WTC11 (cell line): ENCODE measurements around the gene TFDP1. TPM values are rescaled to one million over a fixed set of nuclear protein-coding genes. Genes with fewer than 3 reads are reported as not detected.
A peak's percentile ranks its signal among the peaks of the same experiment; 100 is the strongest.

ENCODE experiments used
- ATAC-seq: fragments of 200-7000 bp; cut with Tn5 transposase; 2 replicates; pipeline ENCODE4 v1.10.0; 2021; ENCODE audit warnings: mild to moderate bottlenecking, moderate library complexity
- CTCF ChIA-PET: fragments of 300-600 bp; sonication (Branson Sonifier 250); formaldehyde crosslinking; loops from one replicate; lab custom pipeline; 2021; ENCODE audit warnings: antibody characterized with exemption; lab: Charles Lee
- POLR2A ChIA-PET: fragments of 350-600 bp; sonication (Branson Sonifier 250); formaldehyde crosslinking; loops from one replicate; lab custom pipeline; 2021; ENCODE audit warnings: antibody characterized with exemption; lab: Charles Lee
- DNase-seq: peaks from one replicate; pipeline ENCODE4 v3.0.0; 2021; ENCODE audit warnings: low spot score
- H3K27ac Mint-ChIP-seq: 2 replicates; pipeline ENCODE4 v1.8.0; 2021; ENCODE audit warnings: mixed read lengths
- H3K27me3 Mint-ChIP-seq: 2 replicates; pipeline ENCODE4 v1.8.0; 2021; ENCODE audit warnings: low read depth, mild to moderate bottlenecking, moderate library complexity, mixed read lengths
- H3K36me3 Mint-ChIP-seq: 2 replicates; pipeline ENCODE4 v1.8.0; 2021; ENCODE audit warnings: mixed read lengths
- H3K4me1 Mint-ChIP-seq: 2 replicates; pipeline ENCODE4 v1.8.0; 2022; ENCODE audit warnings: mixed read lengths
- H3K4me3 Mint-ChIP-seq: 2 replicates; pipeline ENCODE4 v1.8.0; 2021; ENCODE audit warnings: mild to moderate bottlenecking, moderate library complexity, mixed read lengths
- H3K9me3 Mint-ChIP-seq: 2 replicates; pipeline ENCODE4 v1.8.0; 2021; ENCODE audit warnings: mixed read lengths
- CREM ChIP-seq: sonication (generic); formaldehyde crosslinking; IDR thresholded peaks from 2 replicates; pipeline ENCODE4 v1.8.1; 2022; ENCODE audit warnings: mild to moderate bottlenecking, missing genetic modification reagents, moderate library complexity
- ELF4 ChIP-seq: sonication (generic); formaldehyde crosslinking; IDR thresholded peaks from 2 replicates; pipeline ENCODE4 v1.8.1; 2022; ENCODE audit warnings: low read depth, mild to moderate bottlenecking, moderate library complexity, missing genetic modification reagents
- ESRRA ChIP-seq: sonication (generic); formaldehyde crosslinking; IDR thresholded peaks from 2 replicates; pipeline ENCODE4 v1.8.1; 2022; ENCODE audit warnings: mild to moderate bottlenecking, missing genetic modification reagents, borderline replicate concordance
- HMGA2 ChIP-seq: fragments of 250-450 bp; sonication (Bioruptor Pico); IDR thresholded peaks from 2 replicates; pipeline ENCODE4 v1.4.0; 2021; ENCODE audit warnings: mild to moderate bottlenecking, moderate library complexity
- NFATC4 ChIP-seq: fragments of 250-450 bp; sonication (Bioruptor Pico); IDR thresholded peaks from 2 replicates; pipeline ENCODE4 v1.9.0; 2021; ENCODE audit warnings: mild to moderate bottlenecking
- SOX15 ChIP-seq: fragments of 250-450 bp; sonication (Bioruptor Pico); IDR thresholded peaks from 2 replicates; pipeline ENCODE4 v1.9.0; 2021; ENCODE audit warnings: mild to moderate bottlenecking
- TEAD4 ChIP-seq: sonication (generic); formaldehyde crosslinking; IDR thresholded peaks from 2 replicates; pipeline ENCODE4 v1.8.0; 2022; ENCODE audit warnings: mild to moderate bottlenecking, missing genetic modification reagents
- ZNF121 ChIP-seq: sonication (generic); formaldehyde crosslinking; IDR thresholded peaks from 2 replicates; pipeline ENCODE4 v1.8.0; 2023; ENCODE audit warnings: missing genetic modification reagents
- ZNF232 ChIP-seq: sonication (generic); formaldehyde crosslinking; IDR thresholded peaks from 2 replicates; pipeline ENCODE4 v1.8.0; 2022; ENCODE audit warnings: mild to moderate bottlenecking, missing genetic modification reagents
- total RNA-seq: library from RNA; stranded (reverse); gene quantifications from 3 replicates; pipeline ENCODE4 v1.2.3, GENCODE V29; 2021
- TF ChIP-seq, protein P1 (sequence below): fragments of 250-450 bp; sonication (Bioruptor Pico); conservative IDR thresholded peaks from 2 replicates; pipeline ENCODE4 v1.9.0; 2021; ENCODE audit warnings: mild to moderate bottlenecking
- TF ChIP-seq, protein P2 (sequence below): sonication (generic); formaldehyde crosslinking; IDR thresholded peaks from 2 replicates; pipeline ENCODE4 v1.8.1; 2023; ENCODE audit warnings: mild to moderate bottlenecking, missing genetic modification reagents
- TF ChIP-seq, protein P3 (sequence below): fragments of 250-450 bp; sonication (Bioruptor Pico); IDR thresholded peaks from 2 replicates; pipeline ENCODE4 v1.9.0; 2021; ENCODE audit warnings: mild to moderate bottlenecking
- TF ChIP-seq, protein P4 (sequence below): sonication (generic); formaldehyde crosslinking; IDR thresholded peaks from 2 replicates; pipeline ENCODE4 v1.8.0; 2022; ENCODE audit warnings: mild to moderate bottlenecking, missing genetic modification reagents
- TF ChIP-seq, protein P5 (sequence below): sonication (generic); formaldehyde crosslinking; IDR thresholded peaks from 2 replicates; pipeline ENCODE4 v1.8.0; 2023; ENCODE audit warnings: missing genetic modification reagents, mild to moderate bottlenecking, borderline replicate concordance
- TF ChIP-seq, protein P6 (sequence below): fragments of 200-600 bp; IDR thresholded peaks from 2 replicates; pipeline ENCODE4 v1.8.0; 2022; ENCODE audit warnings: antibody characterized with exemption

The TFDP1 gene
- total RNA-seq, 1 experiment from 2014 or later: 61.2 TPM

DNA sequence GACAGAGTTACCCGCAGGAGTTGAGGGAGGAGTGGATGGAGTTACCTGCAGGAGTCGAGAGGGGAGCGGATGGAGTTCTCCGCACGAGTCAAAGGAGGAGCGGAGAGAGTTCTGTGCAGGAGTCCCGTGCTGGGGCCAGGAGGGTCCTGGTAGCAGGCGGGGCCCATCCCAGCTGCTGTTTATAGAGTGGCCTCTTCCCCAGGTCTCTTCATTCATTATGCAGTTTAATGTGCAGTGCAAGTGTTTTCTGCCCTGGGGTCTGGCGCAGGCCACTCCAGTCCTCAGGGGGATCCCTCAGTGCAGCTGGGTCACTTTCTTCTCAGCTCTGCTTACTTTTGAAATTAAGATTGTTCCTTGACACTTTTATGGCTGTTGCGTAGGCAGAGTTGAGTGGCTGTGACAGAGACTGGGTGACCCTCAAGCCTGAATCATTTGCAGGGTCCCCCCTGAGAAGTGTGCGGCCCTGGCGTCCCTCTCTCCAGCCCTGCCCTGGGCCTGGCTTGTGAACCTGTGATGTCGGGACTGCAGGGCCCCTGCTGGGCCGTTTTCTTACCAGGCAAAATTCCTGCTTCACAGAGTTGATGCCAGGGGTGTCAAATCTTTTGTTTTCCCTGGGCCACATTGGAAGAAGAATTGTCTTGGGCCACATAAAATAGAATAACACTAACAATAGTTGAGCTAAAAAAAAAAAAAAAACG is 17.9 kb downstream of the TFDP1 start:
- peaks cover 21% of the 10 kb centered on the region for H3K36me3 Mint-ChIP-seq
- DNase-seq (no peak), ATAC-seq (peak; percentile 25)
- H3K4me1 Mint-ChIP-seq: peaks cover 11% of the 10 kb centered on the region
- peak overlapping the region; percentile 92 for H3K27ac Mint-ChIP-seq
- CTCF ChIA-PET: interaction anchor here (0.5 to 1.7 kb wide), 2 partner anchors 15 to 568 kb away, joined by 3 read pairs; no protein-coding TSS in a partner anchor
- H3K9me3 Mint-ChIP-seq: no peaks in the 10 kb centered on the region
- POLR2A ChIA-PET: no interaction called here
- no peak overlapping the region for H3K4me3 Mint-ChIP-seq
- H3K27me3 Mint-ChIP-seq: no peaks in the 10 kb centered on the region
- TF ChIP-seq ELF4 (no peak), TEAD4 (CRISPR knock-in tag) (no peak)
- TF ChIP-seq, protein P1, sequence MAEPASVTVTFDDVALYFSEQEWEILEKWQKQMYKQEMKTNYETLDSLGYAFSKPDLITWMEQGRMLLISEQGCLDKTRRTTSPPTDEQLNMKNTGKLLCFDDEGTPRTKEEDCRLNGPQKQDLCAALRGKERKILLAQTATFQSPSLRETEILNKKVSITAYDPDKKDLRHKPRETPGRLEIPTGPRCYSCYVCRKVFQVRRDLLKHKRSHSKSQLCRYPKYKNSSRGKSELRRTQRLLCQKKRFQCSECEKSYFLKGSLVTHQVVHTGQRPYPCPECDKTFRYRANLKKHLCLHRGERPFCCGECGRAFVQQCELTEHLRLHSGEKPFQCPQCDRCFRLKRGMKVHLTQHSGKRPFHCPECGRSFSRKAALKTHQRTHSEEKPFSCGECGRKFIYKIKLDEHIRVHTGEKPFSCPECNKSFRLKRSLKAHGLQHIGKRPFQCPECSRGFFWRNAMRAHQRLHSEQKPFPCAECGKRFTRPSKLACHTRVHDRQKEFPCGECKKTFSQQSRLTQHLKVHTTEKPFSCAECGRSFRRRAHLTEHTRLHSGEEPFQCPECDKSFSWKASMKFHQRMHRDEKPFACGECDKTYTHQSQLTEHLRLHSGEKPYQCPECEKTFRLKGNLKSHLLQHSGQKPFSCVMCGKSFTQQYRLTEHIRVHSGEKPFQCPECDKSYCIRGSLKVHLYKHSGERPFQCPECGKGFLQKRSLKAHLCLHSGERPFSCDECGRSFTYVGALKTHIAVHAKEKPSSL (CRISPR knock-in tag): no peak

DNA sequence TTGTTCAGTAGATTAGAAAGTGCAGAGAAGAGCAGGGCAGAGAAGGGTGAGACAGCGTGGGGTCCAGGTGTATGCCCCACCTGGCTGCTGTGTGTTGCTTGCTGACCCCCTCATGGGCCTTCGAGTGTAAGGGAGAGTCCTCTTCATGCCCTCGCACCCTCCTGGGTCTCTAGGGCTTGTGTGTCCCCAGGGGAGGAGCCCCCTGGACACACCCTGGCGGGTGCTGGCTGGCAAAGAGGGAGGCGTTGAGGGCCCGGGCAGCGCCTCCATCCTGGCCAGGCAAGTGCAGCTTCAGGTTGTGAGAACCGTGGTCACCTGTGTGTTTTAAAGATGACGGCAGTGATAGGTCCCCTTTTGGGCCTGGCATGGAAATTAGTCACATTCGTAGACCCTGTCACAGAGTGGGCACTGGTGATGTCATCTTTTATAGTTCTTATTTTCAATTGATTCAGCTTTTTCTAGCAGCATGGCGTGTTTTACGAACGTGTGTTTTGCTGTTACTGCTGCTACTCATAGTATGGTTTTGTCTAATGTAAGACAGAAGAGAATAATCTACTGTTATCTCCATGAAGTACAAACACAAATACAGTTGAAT is 18.7 kb downstream of the TFDP1 start:
- ChIA-PET POLR2A (no interaction called here), CTCF (interaction anchor here (1.7 kb wide), 1 partner anchor 14 kb away, joined by 3 read pairs; no protein-coding TSS in a partner anchor)
- peaks cover 21% of the 10 kb centered on the region for H3K36me3 Mint-ChIP-seq
- 0 out of 2 replicates have a peak overlapping the region, but pooled peaks have one; percentile 10 for H3K27ac Mint-ChIP-seq
- no peak for ATAC-seq
- DNase-seq: no peak
- TF ChIP-seq CREM (CRISPR knock-in tag) (no peak), ZNF121 (CRISPR knock-in tag) (no peak)
- peaks cover 11% of the 10 kb centered on the region for H3K4me1 Mint-ChIP-seq
- no peaks in the 10 kb centered on the region for H3K9me3 Mint-ChIP-seq
- H3K4me3 Mint-ChIP-seq: no peak overlapping the region
- no peaks in the 10 kb centered on the region for H3K27me3 Mint-ChIP-seq

DNA sequence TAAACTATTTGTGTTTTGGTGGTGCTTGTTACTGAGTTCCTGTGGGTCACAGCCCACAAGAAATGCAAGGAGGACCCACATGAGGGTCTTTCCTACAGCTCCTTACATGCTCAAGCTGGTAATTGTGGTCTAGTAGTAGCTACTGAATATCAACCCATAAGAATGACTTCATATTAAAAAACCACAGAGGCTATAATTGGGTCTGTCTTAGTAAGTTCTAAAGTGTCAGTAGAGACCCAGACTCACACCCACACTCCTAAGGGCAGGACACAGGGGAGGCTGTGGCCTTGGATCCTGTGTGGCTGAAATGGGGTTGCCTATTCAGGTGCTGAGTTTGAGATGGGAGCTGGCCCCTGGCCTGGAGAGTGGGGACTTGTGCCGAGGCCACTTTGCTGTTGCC is 19.6 kb downstream of the TFDP1 start:
- Mint-ChIP-seq H3K27ac (no peak overlapping the region), H3K4me1 (peaks cover 11% of the 10 kb centered on the region), H3K9me3 (no peaks in the 10 kb centered on the region), H3K27me3 (no peaks in the 10 kb centered on the region), H3K4me3 (no peak overlapping the region), H3K36me3 (peaks cover 14% of the 10 kb centered on the region)
- DNase-seq (no peak), ATAC-seq (no peak)
- ChIA-PET CTCF (interaction anchor here (1.7 kb wide), 1 partner anchor 13 kb away, joined by 3 read pairs; no protein-coding TSS in a partner anchor), POLR2A (no interaction called here)
- TF ChIP-seq ZNF121 (CRISPR knock-in tag) (no peak), HMGA2 (no peak), ZNF232 (CRISPR knock-in tag) (no peak)
- TF ChIP-seq, protein P2, sequence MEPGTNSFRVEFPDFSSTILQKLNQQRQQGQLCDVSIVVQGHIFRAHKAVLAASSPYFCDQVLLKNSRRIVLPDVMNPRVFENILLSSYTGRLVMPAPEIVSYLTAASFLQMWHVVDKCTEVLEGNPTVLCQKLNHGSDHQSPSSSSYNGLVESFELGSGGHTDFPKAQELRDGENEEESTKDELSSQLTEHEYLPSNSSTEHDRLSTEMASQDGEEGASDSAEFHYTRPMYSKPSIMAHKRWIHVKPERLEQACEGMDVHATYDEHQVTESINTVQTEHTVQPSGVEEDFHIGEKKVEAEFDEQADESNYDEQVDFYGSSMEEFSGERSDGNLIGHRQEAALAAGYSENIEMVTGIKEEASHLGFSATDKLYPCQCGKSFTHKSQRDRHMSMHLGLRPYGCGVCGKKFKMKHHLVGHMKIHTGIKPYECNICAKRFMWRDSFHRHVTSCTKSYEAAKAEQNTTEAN: no peak
- TF ChIP-seq, protein P3, sequence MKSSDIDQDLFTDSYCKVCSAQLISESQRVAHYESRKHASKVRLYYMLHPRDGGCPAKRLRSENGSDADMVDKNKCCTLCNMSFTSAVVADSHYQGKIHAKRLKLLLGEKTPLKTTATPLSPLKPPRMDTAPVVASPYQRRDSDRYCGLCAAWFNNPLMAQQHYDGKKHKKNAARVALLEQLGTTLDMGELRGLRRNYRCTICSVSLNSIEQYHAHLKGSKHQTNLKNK (CRISPR knock-in tag): no peak
- TF ChIP-seq, protein P4, sequence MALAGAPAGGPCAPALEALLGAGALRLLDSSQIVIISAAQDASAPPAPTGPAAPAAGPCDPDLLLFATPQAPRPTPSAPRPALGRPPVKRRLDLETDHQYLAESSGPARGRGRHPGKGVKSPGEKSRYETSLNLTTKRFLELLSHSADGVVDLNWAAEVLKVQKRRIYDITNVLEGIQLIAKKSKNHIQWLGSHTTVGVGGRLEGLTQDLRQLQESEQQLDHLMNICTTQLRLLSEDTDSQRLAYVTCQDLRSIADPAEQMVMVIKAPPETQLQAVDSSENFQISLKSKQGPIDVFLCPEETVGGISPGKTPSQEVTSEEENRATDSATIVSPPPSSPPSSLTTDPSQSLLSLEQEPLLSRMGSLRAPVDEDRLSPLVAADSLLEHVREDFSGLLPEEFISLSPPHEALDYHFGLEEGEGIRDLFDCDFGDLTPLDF (CRISPR knock-in tag): no peak

DNA sequence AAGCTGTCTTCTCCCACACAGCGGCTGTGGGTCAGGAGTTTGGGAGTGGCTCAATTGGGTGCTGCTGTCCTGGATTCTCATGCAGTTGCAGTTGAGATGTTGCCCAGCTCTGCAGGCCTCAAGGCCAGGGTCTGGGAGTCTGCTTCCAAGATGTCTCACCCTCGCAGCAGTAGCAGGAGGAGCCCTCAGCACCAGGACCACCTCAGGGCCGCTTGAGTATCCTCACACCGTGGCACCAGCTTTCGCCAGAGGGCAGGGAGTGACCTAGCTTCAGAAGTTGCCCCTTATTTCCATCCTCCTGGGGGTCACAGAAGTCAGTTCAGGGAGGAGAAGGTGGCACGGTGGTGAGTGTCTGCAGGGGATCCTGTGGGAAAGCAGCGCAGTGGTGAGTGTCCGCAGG is 20.9 kb downstream of the TFDP1 start:
- Mint-ChIP-seq H3K9me3 (no peaks in the 10 kb centered on the region), H3K27ac (peak overlapping the region; percentile 91), H3K4me3 (no peak overlapping the region), H3K27me3 (no peaks in the 10 kb centered on the region), H3K36me3 (peaks cover 3% of the 10 kb centered on the region; the same call in 1 of the 2 replicates), H3K4me1 (peaks cover 11% of the 10 kb centered on the region)
- DNase-seq: no peak
- ChIA-PET CTCF (no interaction called here), POLR2A (no interaction called here)
- ATAC-seq: no peak
- TF ChIP-seq ESRRA (no peak), SOX15 (CRISPR knock-in tag) (no peak), NFATC4 (CRISPR knock-in tag) (no peak)
- TF ChIP-seq, protein P5, sequence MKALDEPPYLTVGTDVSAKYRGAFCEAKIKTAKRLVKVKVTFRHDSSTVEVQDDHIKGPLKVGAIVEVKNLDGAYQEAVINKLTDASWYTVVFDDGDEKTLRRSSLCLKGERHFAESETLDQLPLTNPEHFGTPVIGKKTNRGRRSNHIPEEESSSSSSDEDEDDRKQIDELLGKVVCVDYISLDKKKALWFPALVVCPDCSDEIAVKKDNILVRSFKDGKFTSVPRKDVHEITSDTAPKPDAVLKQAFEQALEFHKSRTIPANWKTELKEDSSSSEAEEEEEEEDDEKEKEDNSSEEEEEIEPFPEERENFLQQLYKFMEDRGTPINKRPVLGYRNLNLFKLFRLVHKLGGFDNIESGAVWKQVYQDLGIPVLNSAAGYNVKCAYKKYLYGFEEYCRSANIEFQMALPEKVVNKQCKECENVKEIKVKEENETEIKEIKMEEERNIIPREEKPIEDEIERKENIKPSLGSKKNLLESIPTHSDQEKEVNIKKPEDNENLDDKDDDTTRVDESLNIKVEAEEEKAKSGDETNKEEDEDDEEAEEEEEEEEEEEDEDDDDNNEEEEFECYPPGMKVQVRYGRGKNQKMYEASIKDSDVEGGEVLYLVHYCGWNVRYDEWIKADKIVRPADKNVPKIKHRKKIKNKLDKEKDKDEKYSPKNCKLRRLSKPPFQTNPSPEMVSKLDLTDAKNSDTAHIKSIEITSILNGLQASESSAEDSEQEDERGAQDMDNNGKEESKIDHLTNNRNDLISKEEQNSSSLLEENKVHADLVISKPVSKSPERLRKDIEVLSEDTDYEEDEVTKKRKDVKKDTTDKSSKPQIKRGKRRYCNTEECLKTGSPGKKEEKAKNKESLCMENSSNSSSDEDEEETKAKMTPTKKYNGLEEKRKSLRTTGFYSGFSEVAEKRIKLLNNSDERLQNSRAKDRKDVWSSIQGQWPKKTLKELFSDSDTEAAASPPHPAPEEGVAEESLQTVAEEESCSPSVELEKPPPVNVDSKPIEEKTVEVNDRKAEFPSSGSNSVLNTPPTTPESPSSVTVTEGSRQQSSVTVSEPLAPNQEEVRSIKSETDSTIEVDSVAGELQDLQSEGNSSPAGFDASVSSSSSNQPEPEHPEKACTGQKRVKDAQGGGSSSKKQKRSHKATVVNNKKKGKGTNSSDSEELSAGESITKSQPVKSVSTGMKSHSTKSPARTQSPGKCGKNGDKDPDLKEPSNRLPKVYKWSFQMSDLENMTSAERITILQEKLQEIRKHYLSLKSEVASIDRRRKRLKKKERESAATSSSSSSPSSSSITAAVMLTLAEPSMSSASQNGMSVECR (CRISPR knock-in tag): no peak
- TF ChIP-seq, protein P6, sequence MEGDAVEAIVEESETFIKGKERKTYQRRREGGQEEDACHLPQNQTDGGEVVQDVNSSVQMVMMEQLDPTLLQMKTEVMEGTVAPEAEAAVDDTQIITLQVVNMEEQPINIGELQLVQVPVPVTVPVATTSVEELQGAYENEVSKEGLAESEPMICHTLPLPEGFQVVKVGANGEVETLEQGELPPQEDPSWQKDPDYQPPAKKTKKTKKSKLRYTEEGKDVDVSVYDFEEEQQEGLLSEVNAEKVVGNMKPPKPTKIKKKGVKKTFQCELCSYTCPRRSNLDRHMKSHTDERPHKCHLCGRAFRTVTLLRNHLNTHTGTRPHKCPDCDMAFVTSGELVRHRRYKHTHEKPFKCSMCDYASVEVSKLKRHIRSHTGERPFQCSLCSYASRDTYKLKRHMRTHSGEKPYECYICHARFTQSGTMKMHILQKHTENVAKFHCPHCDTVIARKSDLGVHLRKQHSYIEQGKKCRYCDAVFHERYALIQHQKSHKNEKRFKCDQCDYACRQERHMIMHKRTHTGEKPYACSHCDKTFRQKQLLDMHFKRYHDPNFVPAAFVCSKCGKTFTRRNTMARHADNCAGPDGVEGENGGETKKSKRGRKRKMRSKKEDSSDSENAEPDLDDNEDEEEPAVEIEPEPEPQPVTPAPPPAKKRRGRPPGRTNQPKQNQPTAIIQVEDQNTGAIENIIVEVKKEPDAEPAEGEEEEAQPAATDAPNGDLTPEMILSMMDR: no peak
